HG03060 (cell line): ENCODE measurements around the gene MORC4.

Experiments used
- ATAC-seq: cut with Tn5 transposase; IDR thresholded peaks from one replicate; pipeline ENCODE4 v1.9.1; 2021; ENCODE audit warnings: low read depth, moderate number of reproducible peaks; ENCODE audit not compliant: unreplicated experiment

The MORC4 gene

GRCh38 chrX:106954041-106954440 is 46.0 kb downstream of the MORC4 start:
- ATAC-seq = no peak

GRCh38 chrX:106952988-106953387 is 47.0 kb downstream of the MORC4 start:
- no peak for ATAC-seq

DNA sequence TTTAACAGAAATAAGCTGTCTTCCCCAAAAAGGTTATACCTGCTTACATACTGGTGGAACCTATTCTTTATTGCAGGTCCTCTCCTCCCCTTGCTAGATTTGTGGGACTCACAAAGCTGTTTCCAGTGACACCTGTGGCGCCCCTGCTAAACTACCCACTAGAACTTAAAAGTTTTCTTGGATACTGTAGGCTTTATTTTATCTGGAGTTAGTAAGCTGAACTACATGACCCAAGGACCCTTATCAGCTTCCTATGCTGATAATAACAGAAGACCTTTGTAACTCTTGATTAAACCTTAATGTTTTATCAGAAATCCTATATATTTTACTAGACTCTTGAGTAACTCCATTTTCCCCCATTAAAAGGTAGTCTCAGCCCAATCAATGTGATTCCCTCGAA is 47.5 kb downstream of the MORC4 start:
- no peak for ATAC-seq

- no peak for ATAC-seq
Observed at GRCh38 chrX:106952089-106952488, 47.9 kb downstream of the MORC4 start.

DNA sequence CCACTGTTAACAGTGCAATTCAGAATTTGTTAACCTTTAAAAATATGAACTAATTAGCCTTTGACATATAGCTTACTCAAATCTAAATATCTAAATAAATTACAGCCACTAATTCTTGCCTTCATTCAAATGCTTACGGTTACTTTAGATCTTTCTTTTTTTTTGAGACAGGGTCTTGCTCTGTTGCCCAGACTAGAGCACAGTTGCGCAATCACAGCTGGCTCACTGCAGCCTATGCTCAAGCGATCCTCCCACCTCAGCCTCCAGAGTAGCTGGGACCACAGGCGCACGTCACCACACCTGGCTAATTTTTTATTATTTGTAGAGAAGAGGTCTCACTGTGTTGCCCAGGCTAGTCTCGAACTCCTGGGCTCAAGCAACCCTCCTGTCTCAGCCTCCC is 48.8 kb downstream of the MORC4 start:
- ATAC-seq = no peak

DNA sequence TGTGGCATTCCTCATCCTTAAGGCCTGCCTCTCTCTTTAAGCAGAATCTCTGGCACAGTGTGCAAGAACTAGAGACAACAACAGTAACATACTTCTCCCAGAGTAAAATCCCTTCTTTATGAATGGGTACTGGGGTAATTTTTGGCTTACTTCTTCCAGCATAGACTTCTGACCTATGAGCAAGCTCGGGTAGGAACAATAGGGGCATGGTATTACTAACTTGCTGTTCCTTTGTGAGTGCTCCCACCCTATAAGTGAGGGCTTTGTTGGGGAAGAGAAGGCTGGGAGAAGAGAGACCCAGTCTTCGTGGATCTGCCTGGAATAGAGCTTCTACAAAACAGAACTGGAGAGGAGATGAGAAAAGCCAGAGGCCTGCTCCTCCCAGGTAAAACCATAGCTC is 49.6 kb downstream of the MORC4 start:
- ATAC-seq = no peak

- no peak for ATAC-seq
Observed at GRCh38 chrX:106949366-106949765, 50.6 kb downstream of the MORC4 start.

- no peak for ATAC-seq
Observed at GRCh38 chrX:106948641-106949040, 51.4 kb downstream of the MORC4 start.

DNA sequence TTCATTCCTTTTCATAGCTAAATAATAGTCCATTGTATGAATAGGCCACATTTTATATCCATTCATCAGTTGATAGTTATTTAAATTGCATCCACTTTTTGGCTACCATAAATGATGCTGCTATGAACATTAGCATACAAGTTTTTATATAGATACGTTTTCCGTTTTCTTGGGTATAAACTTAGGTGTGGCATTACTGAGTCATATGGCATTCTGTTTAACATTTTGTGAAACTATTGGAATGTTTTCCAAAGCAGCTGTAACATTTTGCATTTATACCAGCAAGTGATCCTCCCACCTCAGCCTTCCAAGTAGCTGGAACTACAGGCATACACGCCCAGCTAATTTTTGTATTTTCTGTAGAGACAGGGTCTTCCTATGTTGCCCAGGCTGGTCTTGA is 53.5 kb downstream of the MORC4 start:
- no peak for ATAC-seq

DNA sequence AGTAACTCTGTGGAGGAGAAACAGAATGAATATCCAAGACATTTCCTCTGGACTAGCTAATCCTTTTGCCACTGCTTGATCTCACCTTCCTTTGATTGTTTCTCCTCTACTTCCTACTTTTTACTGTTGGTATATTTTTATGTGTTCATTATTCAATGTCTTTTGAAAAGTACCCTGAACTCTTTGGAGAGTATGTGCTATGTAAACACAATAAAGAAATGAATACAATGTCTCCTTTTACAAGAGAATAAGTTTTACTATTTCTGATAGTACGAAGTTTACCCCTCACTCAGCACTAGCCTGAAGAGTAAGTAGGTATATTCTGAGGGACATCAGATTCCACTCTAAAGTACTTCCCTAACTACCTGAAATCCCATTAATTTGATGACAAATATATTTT is 59.9 kb downstream of the MORC4 start:
- no peak for ATAC-seq

DNA sequence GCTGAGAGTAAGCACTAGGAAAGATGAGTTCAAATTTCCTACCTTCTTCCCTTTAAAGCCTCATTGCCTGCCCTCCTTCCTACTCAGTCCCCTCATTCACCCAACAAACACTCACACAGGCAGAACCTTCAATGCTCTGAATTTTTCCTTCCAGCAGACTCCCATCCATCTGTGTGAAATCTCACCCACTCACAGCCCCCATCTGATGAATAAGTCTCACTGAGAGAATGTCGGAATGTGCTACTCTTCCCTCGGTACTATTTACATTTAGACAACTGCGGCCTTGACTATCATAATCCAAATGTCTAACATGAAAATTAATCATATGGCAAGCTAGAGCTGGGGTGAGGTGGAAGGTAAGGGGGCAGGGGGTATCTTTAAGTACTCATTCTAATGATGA is 60.4 kb downstream of the MORC4 start:
- no peak for ATAC-seq

- ATAC-seq = no peak
Observed at GRCh38 chrX:106936246-106936645, 63.8 kb downstream of the MORC4 start.

DNA sequence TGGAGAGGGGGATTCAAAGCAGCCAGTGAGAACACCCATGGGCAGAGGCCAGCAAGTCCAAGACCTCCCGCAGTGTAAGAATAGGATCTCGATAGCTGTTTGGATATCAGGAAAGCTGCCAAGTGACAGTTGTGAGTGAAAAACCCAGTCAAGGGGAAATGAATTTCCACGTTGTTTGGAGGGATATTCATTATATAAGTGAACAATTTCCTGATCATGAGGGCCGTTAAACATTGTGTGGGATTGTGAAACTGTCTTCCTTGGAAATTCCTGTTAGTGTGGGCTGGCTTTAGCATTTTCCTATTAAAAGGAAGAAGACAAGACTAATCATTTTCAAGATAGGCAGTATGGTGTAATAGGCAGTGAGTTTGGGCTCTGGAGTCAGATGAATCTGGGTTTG is 64.8 kb downstream of the MORC4 start:
- ATAC-seq = no peak

DNA sequence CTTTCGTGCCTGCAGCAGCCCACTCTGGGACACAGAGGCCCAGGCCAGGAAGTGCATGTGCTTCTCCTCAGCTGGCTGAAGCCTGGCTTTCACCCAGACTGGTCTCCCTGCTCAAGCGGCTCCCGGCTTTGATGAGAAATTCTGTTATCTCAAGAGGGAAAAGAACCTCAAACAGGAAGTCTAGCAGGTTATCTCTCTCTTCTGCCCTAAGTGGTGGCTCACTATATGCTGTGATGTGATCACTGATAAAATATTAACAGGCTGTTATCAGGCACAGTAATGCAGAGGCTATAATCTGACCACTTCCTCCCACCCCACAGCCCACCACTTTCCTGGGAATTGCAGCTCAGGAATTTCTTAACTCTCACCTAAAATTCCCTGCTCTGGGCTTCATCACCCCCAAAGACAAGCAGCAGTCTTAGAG is 66.5 kb downstream of the MORC4 start:
- no peak for ATAC-seq

- no peak for ATAC-seq
Observed at GRCh38 chrX:106932960-106933537, 67.0 kb downstream of the MORC4 start.

- ATAC-seq = no peak
Observed at GRCh38 chrX:106932492-106932923, 67.5 kb downstream of the MORC4 start.

DNA sequence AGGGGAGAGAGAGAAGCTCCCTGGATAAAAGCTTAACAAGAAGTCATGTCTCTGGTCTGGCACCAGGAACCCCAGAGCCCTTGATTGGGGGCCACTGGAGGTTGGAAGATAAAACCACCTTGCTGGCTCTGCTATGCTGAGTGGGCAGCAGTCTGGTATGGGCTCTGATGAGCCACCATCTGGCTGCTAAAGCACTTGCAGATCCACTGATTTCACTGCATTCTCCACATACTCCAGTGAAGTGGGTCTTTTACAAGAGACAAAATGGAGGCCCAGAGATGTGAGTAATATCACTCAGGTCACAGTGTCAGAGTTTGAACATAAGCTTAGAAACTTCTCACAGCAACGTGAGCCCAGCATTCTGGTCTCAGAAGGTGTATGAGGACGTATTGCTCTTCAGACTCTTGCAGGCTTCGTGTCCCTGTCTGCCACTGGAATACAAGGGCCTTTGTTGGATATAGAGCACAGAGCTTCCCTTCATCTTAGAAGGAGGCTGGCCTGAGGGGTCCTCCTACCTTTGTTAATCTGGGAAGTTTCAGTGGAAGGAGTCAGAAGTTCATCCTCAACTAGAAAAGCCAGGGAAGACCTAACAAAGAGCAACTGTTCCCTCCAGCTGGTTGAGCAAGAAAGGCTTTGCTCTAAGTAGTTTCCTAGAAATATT is 68.1 kb downstream of the MORC4 start:
- ATAC-seq = no peak

DNA sequence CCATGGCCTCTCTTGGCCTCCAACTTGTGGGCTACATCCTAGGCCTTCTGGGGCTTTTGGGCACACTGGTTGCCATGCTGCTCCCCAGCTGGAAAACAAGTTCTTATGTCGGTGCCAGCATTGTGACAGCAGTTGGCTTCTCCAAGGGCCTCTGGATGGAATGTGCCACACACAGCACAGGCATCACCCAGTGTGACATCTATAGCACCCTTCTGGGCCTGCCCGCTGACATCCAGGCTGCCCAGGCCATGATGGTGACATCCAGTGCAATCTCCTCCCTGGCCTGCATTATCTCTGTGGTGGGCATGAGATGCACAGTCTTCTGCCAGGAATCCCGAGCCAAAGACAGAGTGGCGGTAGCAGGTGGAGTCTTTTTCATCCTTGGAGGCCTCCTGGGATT is 71.8 kb downstream of the MORC4 start:
- no peak for ATAC-seq

- no peak for ATAC-seq
Observed at GRCh38 chrX:106927700-106928099, 72.3 kb downstream of the MORC4 start.

- ATAC-seq = no peak
Observed at GRCh38 chrX:106927023-106927422, 73.0 kb downstream of the MORC4 start.

- ATAC-seq = no peak
Observed at GRCh38 chrX:106921637-106922036, 78.4 kb downstream of the MORC4 start.

GRCh38 chrX:106919932-106920452 is 80.0 kb downstream of the MORC4 start, which contains the start of gene CLDN2:
CLDN2 (plus strand) TSS chrX:106920402; CDS start chrX:106928229, 7,827 bp downstream.
- no peak for ATAC-seq
